ENCODE data around the gene ZC2HC1B. TPM values are rescaled to one million over a fixed set of nuclear protein-coding genes. Genes with fewer than 3 reads are reported as not detected.

ZC2HC1B gene
- polyA plus RNA-seq, 1 of the 3 experiments (the other 2 are of a cell fraction), result not detected

DNA sequence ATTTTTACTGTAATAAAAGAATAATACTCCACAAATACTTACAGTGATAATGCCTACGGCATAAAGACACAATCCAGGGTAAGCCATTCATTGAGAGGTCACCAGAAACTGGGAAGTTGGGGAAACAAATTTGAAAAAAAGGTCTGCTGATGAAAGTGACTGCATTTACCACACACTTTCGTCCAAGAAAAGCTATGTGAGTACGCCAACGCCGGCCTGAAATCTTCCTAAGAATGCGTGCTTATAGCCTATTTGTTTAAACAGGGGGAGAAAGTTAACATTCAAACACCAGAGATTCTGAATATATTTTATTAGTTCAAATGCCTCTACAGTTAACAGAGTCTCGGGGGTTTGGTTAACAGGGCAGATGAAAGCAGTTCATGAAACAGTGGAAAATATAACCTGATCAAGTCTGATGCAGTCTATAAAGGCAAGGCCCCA is 21.8 kb upstream of the ZC2HC1B start:
- peaks cover 43% of the 10 kb centered on the region for H3K79me2 ChIP-seq (ENCODE audit: insufficient read depth)
- peak overlapping the region; percentile 97 for H3K9ac ChIP-seq
- ChIA-PET POLR2A (interaction anchor here (0.8 to 1.6 kb wide), 5 partner anchors 18 to 267 kb away, joined by 3 to 5 read pairs (median 3); partner anchors contain the start of gene PLAGL1), CTCF (interaction anchor here (0.8 to 2.3 kb wide), 3 partner anchors 141 to 267 kb away, joined by 3 to 15 read pairs (median 4); no protein-coding TSS in a partner anchor)
- no peaks in the 10 kb centered on the region for H3K9me3 ChIP-seq
- H3K27me3 ChIP-seq (ENCODE audit: insufficient read depth), result no peaks in the 10 kb centered on the region
- H3K36me3 ChIP-seq (replicated peaks in 1 of 2; ENCODE audit: control insufficient read depth in 1 of 2, insufficient read depth in 2 of 2, low read length in 1 of 2), result peaks cover 29 to 30% of the 10 kb centered on the region in 2 experiments
- no peak for DNase-seq
- H3K9me2 ChIP-seq, result no peaks in the 10 kb centered on the region
- H3K27ac ChIP-seq (ENCODE audit: low read depth in 2 of 2, low read length in 1 of 2), result peak overlapping the region; percentile 80 to 86
- H2AFZ ChIP-seq (ENCODE audit: low read depth), result peak overlapping the region; percentile 85; the same call in 1 of the 2 replicates
- H3F3A ChIP-seq (replicated peaks; ENCODE audit: insufficient read depth), result no peaks in the 10 kb centered on the region
- 0 out of 2 replicates have a peak, but pooled peaks have one; percentile 1 for TF ChIP-seq RAD21 (IDR thresholded peaks at IDR 0.05; ENCODE audit: low read length)
- TF ChIP-seq RCOR1 (IDR thresholded peaks at IDR 0.05; ENCODE audit: low read length), result no peak
- TF ChIP-seq, protein P1, sequence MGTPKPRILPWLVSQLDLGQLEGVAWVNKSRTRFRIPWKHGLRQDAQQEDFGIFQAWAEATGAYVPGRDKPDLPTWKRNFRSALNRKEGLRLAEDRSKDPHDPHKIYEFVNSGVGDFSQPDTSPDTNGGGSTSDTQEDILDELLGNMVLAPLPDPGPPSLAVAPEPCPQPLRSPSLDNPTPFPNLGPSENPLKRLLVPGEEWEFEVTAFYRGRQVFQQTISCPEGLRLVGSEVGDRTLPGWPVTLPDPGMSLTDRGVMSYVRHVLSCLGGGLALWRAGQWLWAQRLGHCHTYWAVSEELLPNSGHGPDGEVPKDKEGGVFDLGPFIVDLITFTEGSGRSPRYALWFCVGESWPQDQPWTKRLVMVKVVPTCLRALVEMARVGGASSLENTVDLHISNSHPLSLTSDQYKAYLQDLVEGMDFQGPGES (IDR thresholded peaks at IDR 0.05; ENCODE audit: low read depth, low read length), result no peak
- TF ChIP-seq, protein P2, sequence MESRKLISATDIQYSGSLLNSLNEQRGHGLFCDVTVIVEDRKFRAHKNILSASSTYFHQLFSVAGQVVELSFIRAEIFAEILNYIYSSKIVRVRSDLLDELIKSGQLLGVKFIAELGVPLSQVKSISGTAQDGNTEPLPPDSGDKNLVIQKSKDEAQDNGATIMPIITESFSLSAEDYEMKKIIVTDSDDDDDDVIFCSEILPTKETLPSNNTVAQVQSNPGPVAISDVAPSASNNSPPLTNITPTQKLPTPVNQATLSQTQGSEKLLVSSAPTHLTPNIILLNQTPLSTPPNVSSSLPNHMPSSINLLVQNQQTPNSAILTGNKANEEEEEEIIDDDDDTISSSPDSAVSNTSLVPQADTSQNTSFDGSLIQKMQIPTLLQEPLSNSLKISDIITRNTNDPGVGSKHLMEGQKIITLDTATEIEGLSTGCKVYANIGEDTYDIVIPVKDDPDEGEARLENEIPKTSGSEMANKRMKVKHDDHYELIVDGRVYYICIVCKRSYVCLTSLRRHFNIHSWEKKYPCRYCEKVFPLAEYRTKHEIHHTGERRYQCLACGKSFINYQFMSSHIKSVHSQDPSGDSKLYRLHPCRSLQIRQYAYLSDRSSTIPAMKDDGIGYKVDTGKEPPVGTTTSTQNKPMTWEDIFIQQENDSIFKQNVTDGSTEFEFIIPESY (IDR thresholded peaks at IDR 0.05; ENCODE audit: borderline replicate concordance, low read depth), result no peak
- H4K20me1 ChIP-seq (ENCODE audit: insufficient read depth), result no peaks in the 10 kb centered on the region
- peak overlapping the region; percentile 80 for H3K4me2 ChIP-seq
- peaks cover 0 to 3% of the 10 kb centered on the region in 2 experiments; a peak in 2 of 4 replicates for H3K4me1 ChIP-seq (ENCODE audit: control insufficient read depth in 1 of 2, insufficient read depth in 2 of 2, low read depth in 1 of 2, low read length in 1 of 2)
- 48% methylated on average over 7 of the region's 7 CpGs for WGBS (ENCODE audit: low lambda C conversion rate)
- H3K4me3 ChIP-seq (ENCODE audit: low read depth in 2 of 2, low read length in 1 of 2), result peak overlapping the region; percentile 83 to 97

DNA sequence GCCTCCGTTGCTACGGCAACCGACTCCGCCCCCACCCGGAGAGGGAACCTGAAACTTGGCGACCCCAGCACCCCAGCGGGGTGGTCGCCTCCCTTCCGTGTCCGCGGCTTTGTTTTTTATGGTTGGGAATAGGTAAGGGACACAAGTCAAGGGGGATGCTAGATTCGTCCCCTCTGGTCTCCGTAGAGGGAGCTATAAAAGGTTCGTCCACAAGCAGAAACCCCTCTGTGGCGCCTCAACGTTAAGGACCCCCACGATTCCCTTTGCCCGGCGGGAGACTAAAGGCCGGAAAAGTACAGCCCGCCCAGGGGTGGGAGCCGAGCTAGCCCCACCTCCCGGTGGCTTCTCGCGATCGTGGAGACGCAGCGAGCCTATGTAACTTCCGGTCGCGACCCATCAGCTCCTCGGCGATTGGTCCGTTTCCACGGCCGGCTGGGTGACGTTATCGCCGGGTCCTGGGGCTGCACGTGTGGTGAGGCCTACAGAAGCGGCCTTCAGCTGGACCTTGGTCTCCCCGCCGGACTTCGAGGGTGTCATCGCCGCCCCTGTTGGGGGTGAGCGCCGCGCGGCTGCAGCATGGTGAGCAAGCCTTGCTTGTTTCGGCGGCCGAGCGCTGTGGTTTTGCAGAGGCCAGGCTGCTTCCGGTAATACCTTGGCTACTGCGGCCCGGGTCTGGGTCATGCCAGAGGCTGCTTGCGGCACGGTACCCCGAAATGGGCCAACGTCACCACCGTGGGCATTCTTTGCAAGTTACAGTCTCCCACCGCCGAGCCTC is 21.2 kb upstream of the ZC2HC1B start, which contains the start of gene LTV1:
TSS of gene LTV1 (plus strand) at position 437 of the 775 bp plus-strand sequence. CDS start at position 577, 140 bp downstream.
- Histone ChIP-seq H3K4me3 (ENCODE audit: low read depth in 2 of 2, low read length in 1 of 2) (peak within 1 kb of the TSS; percentile 83 to 97), H3F3A (replicated peaks; ENCODE audit: insufficient read depth) (no peaks in the 10 kb centered on the region), H3K79me2 (ENCODE audit: insufficient read depth) (peaks cover 48% of the 10 kb centered on the region), H3K4me2 (peak within 1 kb of the TSS; percentile 87), H3K4me1 (ENCODE audit: control insufficient read depth in 1 of 2, insufficient read depth in 2 of 2, low read depth in 1 of 2, low read length in 1 of 2) (peaks cover 0 to 3% of the 10 kb centered on the region in 2 experiments; a peak in 2 of 4 replicates), H3K9me3 (no peaks in the 10 kb centered on the region), H3K27ac (ENCODE audit: low read depth in 2 of 2, low read length in 1 of 2) (peak within 1 kb of the TSS; percentile 81 to 86), H4K20me1 (ENCODE audit: insufficient read depth) (no peaks in the 10 kb centered on the region), H3K9me2 (no peaks in the 10 kb centered on the region), H3K27me3 (ENCODE audit: insufficient read depth) (no peaks in the 10 kb centered on the region), H3K9ac (peak within 1 kb of the TSS; percentile 97), H3K36me3 (replicated peaks in 1 of 2; ENCODE audit: control insufficient read depth in 1 of 2, insufficient read depth in 2 of 2, low read length in 1 of 2) (peaks cover 35% of the 10 kb centered on the region in 2 experiments), H2AFZ (ENCODE audit: low read depth) (peak within 1 kb of the TSS; percentile 85)
- ChIA-PET CTCF (interaction anchor here (0.8 to 2.3 kb wide), 3 partner anchors 142 to 268 kb away, joined by 3 to 15 read pairs (median 4); no protein-coding TSS in a partner anchor), POLR2A (interaction anchor here (0.8 to 1.6 kb wide), 6 partner anchors 17 to 268 kb away, joined by 3 to 5 read pairs (median 3); partner anchors contain the start of gene PLAGL1)
- WGBS (ENCODE audit: low lambda C conversion rate), result under 1% methylated on average over 27 of the region's 64 CpGs
- peak; percentile 97 for DNase-seq
- TF ChIP-seq RCOR1 (IDR thresholded peaks at IDR 0.05; ENCODE audit: low read length), result no peak
- TF ChIP-seq, protein P3, sequence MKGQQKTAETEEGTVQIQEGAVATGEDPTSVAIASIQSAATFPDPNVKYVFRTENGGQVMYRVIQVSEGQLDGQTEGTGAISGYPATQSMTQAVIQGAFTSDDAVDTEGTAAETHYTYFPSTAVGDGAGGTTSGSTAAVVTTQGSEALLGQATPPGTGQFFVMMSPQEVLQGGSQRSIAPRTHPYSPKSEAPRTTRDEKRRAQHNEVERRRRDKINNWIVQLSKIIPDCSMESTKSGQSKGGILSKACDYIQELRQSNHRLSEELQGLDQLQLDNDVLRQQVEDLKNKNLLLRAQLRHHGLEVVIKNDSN (IDR thresholded peaks at IDR 0.05; ENCODE audit: borderline replicate concordance, low read depth), result 0 out of 2 replicates have a peak, but pooled peaks have one; percentile 21
- TF ChIP-seq, protein P2 (IDR thresholded peaks at IDR 0.05; ENCODE audit: borderline replicate concordance, low read depth), result peak; percentile 98
- TF ChIP-seq, protein P4, sequence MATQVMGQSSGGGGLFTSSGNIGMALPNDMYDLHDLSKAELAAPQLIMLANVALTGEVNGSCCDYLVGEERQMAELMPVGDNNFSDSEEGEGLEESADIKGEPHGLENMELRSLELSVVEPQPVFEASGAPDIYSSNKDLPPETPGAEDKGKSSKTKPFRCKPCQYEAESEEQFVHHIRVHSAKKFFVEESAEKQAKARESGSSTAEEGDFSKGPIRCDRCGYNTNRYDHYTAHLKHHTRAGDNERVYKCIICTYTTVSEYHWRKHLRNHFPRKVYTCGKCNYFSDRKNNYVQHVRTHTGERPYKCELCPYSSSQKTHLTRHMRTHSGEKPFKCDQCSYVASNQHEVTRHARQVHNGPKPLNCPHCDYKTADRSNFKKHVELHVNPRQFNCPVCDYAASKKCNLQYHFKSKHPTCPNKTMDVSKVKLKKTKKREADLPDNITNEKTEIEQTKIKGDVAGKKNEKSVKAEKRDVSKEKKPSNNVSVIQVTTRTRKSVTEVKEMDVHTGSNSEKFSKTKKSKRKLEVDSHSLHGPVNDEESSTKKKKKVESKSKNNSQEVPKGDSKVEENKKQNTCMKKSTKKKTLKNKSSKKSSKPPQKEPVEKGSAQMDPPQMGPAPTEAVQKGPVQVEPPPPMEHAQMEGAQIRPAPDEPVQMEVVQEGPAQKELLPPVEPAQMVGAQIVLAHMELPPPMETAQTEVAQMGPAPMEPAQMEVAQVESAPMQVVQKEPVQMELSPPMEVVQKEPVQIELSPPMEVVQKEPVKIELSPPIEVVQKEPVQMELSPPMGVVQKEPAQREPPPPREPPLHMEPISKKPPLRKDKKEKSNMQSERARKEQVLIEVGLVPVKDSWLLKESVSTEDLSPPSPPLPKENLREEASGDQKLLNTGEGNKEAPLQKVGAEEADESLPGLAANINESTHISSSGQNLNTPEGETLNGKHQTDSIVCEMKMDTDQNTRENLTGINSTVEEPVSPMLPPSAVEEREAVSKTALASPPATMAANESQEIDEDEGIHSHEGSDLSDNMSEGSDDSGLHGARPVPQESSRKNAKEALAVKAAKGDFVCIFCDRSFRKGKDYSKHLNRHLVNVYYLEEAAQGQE (IDR thresholded peaks at IDR 0.05; ENCODE audit: low read depth, low read length), result no peak
- peak; percentile 66 for TF ChIP-seq TAF1 (IDR thresholded peaks at IDR 0.05; ENCODE audit: borderline replicate concordance, low read depth, low read length)
- TF ChIP-seq POLR2AphosphoS5 (IDR thresholded peaks at IDR 0.05; ENCODE audit: low read depth, low read length), result peak; percentile 92
- peak; percentile 80 for TF ChIP-seq GABPA (IDR thresholded peaks at IDR 0.05; ENCODE audit: low read depth)
- peak; percentile 100 for TF ChIP-seq CHD2 (IDR thresholded peaks at IDR 0.05; ENCODE audit: low read length, partially characterized antibody)
- no peak for TF ChIP-seq JUND (IDR thresholded peaks at IDR 0.05)
- TF ChIP-seq, protein P5, sequence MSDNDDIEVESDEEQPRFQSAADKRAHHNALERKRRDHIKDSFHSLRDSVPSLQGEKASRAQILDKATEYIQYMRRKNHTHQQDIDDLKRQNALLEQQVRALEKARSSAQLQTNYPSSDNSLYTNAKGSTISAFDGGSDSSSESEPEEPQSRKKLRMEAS (IDR thresholded peaks at IDR 0.05; ENCODE audit: low read depth), result peak; percentile 99
- peak; percentile 99 for TF ChIP-seq MXI1 (IDR thresholded peaks at IDR 0.05; ENCODE audit: low read depth, low read length)
